Skin of body (tissue), 2 donors: Measurements from ENCODE around the gene XPNPEP2. TPM values are rescaled to one million over a fixed set of nuclear protein-coding genes. Genes with fewer than 3 reads are reported as not detected.

ENCODE experiments used
- DNase-seq: peaks from one replicate; lab custom pipeline; 2025; lab: John Stamatoyannopoulos, UW
- total RNA-seq: library from RNA; depleted of rRNA; stranded (reverse); fragments of >200 nt; gene quantifications from one replicate; pipeline ENCODE4 v1.2.3, GENCODE V29; 2014

The XPNPEP2 gene, protein sequence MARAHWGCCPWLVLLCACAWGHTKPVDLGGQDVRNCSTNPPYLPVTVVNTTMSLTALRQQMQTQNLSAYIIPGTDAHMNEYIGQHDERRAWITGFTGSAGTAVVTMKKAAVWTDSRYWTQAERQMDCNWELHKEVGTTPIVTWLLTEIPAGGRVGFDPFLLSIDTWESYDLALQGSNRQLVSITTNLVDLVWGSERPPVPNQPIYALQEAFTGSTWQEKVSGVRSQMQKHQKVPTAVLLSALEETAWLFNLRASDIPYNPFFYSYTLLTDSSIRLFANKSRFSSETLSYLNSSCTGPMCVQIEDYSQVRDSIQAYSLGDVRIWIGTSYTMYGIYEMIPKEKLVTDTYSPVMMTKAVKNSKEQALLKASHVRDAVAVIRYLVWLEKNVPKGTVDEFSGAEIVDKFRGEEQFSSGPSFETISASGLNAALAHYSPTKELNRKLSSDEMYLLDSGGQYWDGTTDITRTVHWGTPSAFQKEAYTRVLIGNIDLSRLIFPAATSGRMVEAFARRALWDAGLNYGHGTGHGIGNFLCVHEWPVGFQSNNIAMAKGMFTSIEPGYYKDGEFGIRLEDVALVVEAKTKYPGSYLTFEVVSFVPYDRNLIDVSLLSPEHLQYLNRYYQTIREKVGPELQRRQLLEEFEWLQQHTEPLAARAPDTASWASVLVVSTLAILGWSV
- total RNA-seq = 4.1 TPM

GRCh38 chrX:129738466-129739308, at the start of gene XPNPEP2:
XPNPEP2 (plus strand) TSS chrX:129738979; CDS start chrX:129739214, 235 bp downstream.
- peak; percentile 70 for DNase-seq

DNA sequence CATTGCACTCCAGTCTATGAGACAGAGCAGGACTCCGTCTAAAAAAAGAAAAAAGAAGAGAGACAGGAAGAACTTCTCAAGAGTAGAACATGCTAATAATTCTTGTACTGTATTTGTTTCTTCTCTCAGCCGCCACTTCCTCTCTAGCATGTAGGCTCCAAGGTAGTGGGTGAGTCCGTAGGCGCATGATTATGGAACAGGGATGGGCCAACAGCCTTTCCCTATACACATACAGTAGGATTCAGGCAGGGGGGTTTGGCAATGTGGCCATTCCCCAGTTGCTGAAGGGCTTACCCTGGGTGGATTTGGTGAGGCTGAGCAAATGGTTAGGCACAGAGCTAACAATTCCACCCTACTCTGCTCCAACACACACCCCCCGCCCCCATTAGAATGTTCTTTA, 49.0 kb upstream of the XPNPEP2 start:
- DNase-seq = no peak

GRCh38 chrX:129690435-129690834, 48.3 kb upstream of the XPNPEP2 start:
- DNase-seq = peak; percentile 76

GRCh38 chrX:129693354-129693753, 45.4 kb upstream of the XPNPEP2 start:
- no peak for DNase-seq

- DNase-seq = no peak
Observed at GRCh38 chrX:129694805-129695204, 44.0 kb upstream of the XPNPEP2 start.

- no peak for DNase-seq
Observed at GRCh38 chrX:129695535-129695934, 43.2 kb upstream of the XPNPEP2 start.

GRCh38 chrX:129695937-129696336, 42.8 kb upstream of the XPNPEP2 start:
- no peak for DNase-seq

DNA sequence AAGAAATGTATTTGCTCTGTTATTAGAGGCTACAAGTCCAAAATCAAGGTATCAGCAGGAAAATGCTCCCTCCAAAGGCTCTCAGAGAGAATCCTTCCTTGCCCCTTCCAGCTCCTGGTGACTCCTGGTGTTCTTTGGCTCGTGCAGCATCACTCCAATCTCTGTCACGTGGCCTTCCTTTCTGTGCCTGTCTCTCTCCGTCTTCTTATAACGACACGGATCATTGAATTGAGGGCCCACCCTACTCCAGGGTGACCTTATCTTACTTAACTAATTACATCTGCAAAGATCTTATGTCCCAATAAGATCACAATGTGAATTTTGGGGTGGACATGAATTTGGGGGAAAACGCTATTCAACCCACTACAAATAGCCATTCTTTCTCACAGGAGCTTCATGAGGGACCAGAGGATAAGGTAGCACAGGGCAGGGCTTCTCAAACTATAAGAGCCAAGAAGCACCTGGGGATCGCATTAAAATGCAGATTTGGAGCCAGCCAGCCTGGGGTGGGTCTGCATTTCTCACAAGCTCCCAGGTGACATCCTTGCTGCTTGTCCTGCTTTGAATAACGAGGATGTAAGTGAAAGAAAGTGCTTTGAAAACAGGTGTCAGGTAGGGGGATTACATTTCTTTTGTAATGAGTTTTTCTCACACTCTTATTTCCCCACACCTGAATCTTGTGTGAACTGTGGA, 42.2 kb upstream of the XPNPEP2 start:
- no peak for DNase-seq

GRCh38 chrX:129697204-129697829, 41.5 kb upstream of the XPNPEP2 start:
- no peak for DNase-seq

GRCh38 chrX:129698150-129698549, 40.6 kb upstream of the XPNPEP2 start:
- DNase-seq = no peak

DNA sequence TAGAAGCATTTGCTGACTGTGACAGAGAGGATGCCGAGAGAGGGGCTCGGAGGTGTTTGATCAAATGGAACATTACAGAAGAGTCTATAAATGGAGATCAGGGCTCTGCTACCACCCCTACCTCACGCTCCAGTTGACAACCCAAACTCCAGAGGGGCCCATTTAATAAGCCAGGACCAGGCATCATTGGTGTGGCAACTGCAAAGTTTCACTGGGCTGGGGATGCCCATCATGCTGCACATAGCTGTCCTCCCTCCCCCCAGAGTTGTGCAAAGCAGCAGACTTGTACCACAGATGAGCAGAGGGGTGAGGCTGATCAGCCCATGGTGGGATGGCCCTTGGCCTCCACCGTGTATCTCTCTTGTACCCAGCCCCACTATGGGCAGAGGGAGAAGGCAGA, 38.2 kb upstream of the XPNPEP2 start:
- DNase-seq = no peak

DNA sequence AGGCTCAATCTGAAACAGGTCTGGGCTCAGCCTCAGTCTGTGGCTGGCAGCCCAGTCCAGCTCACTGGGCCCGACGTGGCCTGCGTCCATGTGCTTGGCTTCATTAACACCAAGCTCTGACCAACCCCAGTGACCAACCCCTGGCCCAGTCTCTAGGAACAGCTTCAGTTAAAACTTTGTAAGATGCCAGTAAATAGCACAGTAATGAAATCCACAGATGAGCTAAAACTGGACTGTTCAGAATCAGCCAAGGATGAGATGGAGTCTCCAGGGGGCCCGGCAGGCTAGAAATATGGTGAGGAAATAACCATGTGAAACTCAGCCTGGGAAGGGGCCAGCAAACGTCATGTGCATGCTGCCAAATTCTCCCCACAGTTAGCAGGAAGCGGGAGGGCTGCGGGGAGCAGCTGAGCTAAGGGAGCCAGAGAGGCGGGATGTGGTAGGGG, 37.1 kb upstream of the XPNPEP2 start:
- DNase-seq = peak; percentile 74

- no peak for DNase-seq
Observed at GRCh38 chrX:129704491-129704890, 34.3 kb upstream of the XPNPEP2 start.

GRCh38 chrX:129705377-129705925, 33.3 kb upstream of the XPNPEP2 start:
- DNase-seq = no peak

DNA sequence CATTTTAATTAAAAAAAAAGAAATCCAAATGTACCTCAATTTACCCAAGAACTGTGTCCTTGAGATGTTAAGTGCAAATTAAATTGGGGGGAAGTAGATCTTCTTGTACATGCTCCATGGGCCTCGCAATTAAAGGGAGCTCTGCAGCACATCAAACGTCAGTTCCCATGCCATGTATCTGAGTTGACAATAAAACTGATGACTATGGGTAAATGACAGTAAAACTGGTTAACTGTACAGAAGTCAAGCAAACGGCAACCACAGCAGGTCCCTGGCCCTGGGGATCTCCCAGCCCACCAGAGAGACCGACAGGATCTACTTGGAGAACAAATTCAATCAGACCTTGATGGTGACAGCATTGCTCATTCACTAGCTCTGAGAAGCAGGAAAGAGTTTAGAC, 32.8 kb upstream of the XPNPEP2 start:
- no peak for DNase-seq

GRCh38 chrX:129706400-129707072, 32.2 kb upstream of the XPNPEP2 start:
- no peak for DNase-seq

- no peak for DNase-seq
Observed at GRCh38 chrX:129714581-129714980, 24.2 kb upstream of the XPNPEP2 start.

DNA sequence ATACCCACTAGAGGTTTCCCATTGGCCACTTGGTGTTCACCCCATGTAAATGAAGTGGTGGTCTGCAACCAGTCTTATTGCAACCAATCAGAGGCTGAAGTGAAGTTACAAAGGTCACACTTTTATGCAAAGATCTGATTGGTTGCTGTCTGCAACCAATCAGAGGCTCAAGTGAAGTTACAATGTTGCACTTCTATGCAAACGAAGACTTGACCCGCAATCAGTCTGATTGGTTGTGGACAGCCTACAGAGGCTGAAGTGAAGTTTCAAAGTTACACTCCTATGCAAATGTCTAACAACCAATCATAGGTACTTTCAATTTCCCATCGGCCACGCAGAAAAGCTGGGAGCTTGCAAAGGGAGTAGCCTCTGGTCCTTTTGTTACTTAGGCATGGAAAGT, 22.3 kb upstream of the XPNPEP2 start:
- no peak for DNase-seq

- DNase-seq = no peak
Observed at GRCh38 chrX:129717892-129718291, 20.9 kb upstream of the XPNPEP2 start.

- DNase-seq = no peak
Observed at GRCh38 chrX:129718676-129719075, 20.1 kb upstream of the XPNPEP2 start.
